HG03060 (cell line): Measurements from ENCODE around the gene RRAD.

Experiments used
- ATAC-seq: cut with Tn5 transposase; IDR thresholded peaks from one replicate; pipeline ENCODE4 v1.9.1; 2021; ENCODE audit warnings: low read depth, moderate number of reproducible peaks; ENCODE audit not compliant: unreplicated experiment

Gene RRAD

GRCh38 chr16:66919569-66920298 is 5.6 kb downstream of the RRAD start:
- no peak for ATAC-seq

GRCh38 chr16:66918803-66919568 is 6.3 kb downstream of the RRAD start, which contains the start of gene CDH16:
Gene CDH16 (minus strand): TSS chr16:66918885. CDS start chr16:66918065, 820 bp downstream.
- no peak for ATAC-seq

DNA sequence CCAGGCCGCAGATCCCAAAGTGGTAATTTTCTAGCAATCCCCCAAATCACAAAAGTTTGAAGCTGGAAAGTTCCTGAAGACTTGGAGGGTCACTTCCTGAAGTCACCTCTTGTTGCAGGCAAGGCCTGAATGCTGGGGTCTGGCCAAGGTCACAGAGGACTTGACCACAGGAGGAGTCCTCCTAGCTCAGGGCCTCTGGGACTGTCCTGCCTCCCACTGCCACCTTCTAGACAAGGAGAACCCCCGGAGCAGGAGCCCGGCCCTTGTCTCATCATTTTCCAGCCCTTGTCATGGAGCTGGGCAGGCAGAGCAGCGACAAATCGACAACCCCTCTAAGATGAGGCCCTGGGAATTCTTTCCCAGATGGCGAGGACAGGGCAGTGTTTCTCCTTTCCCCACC is 7.0 kb downstream of the RRAD start:
- ATAC-seq = no peak

DNA sequence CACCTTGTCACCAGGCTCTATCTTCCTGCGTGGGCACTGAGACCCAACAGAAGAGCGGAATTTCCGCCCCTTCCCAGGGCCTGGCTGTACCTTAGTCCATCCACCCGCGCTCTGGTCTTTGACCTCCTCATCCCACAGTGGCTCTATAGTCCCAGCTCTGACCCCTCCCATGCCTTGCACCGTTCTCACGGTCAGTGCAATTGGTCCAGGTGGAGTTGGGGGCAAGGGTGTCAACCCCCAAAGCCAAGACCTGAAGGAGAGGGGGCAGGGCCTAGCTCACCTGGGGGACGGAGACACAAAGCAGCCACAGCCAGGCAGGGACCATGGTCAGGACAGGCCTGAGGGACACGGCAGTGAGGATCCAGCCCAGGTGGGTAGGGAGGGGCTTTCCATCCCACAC is 7.6 kb downstream of the RRAD start:
- no peak for ATAC-seq

DNA sequence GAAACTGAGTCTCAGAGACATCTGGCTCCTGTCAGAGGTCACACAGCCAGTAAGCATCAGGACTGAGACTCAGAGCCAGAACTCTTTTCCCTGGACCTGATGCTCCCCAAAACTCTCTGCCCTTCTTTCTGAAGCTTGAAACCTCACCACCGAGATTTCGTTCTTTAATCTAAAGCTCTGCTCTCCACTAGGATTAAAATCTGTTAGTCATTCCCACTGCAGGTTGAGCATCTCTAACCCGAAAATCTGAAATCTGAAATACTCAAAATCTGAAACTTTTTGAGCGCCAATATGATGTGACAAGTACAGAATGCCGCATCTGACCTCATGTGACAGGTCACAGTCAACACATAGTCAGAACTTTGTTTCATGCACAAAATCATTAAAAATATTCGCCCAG is 8.8 kb downstream of the RRAD start:
- ATAC-seq = no peak

DNA sequence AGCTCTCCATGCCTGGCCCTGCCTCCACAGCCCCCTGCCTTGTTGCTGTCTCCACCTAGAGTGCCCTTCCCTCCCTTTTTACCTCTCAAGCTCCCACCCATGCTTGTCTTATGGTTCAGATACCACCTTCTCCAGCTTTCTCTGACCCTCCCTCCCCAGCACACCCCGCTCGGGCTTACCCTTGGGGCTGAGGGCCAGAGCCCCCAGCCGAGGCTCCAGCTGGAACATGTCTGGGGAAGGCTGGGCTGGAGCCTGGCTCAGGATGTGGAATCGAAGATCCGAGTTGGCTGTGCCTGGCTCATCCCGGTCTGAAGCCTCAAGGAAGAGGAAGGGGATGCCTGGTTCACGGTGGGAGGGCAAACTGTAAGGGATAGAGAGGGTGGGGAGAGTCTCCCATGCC is 10.3 kb downstream of the RRAD start:
- no peak for ATAC-seq

DNA sequence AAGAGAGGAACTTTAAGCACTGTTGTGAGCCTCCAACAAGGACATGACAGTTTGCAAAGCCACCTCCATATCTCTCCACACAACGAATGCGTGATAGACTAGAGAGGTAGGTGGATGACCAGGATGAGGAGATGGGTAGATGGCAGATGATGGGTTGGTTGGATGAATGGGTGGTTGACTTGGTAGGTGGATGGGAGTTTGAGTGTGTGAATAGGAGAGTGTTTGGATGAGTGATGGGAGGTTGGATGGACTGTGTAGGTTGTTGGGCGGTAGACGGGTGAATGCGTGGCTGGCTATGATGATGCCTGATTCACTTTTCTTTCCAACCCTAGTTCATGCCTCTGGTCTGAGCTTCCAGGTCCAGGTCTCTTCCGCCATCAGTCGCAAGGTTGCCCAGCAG is 10.8 kb downstream of the RRAD start:
- no peak for ATAC-seq

GRCh38 chr16:66913711-66914110 is 11.6 kb downstream of the RRAD start:
- no peak for ATAC-seq

- no peak for ATAC-seq
Measured at GRCh38 chr16:66913081-66913480, 12.3 kb downstream of the RRAD start.

- no peak for ATAC-seq
Measured at GRCh38 chr16:66911801-66912200, 13.5 kb downstream of the RRAD start.

DNA sequence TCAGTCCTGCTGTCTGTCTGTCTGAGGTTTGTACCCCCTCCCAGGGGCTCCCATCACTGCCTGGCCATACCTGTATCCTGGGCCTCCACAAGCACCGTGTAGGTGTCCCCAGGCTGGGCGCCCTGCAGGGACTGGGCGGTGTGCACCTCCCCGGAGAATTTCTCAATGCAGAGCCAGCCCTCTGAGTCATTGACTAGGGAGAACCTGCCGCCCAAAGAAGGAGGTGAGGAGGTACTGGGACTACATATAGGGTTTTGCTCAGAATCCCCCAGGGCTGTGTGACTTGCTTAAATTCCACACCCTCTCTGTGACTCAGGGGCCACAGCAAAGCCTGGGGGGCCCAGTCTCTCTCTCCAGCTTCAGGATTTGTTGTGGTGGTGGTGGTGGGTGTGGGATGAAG is 14.2 kb downstream of the RRAD start:
- no peak for ATAC-seq

GRCh38 chr16:66910175-66910940 is 15.0 kb downstream of the RRAD start:
- no peak for ATAC-seq

DNA sequence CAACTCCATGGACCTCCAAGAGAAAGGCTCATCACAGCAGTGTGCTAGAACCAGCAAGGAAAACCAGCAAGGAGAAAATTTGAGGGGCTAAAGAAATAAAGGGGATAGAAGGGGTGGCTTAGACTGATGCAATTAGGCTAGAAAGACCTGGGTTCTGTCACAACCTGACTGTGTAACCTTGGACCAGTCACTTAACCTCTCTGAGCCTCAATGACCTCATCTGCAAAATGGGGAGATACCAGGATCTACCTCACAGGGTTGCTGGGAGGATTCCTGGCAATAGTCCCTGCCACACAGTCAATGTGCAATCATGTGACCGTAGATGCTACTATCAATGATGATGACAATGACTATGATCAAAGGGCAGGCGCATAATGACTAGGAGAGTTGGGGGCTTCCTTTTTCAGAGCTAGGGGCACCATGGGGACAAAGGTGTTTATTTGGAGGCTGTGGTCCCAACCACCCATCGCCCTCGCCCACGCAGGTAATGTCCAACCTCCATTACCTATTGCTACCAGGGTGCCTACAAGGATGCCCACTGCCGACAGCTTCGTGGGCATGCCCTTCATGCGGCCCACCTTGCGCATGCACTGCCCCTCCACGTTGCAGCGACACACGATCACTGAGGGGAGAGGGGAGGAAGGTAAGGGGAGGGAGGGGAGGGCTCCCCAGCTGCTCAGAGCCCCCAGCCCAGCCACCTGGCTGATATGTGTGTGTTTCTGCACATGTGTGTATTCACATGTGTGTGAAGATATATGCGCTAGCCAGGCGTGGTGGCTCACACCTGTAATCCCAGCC is 16.4 kb downstream of the RRAD start:
- ATAC-seq = no peak

GRCh38 chr16:66908116-66908515 is 17.2 kb downstream of the RRAD start:
- no peak for ATAC-seq

- no peak for ATAC-seq
Measured at GRCh38 chr16:66906916-66907836, 18.2 kb downstream of the RRAD start.

DNA sequence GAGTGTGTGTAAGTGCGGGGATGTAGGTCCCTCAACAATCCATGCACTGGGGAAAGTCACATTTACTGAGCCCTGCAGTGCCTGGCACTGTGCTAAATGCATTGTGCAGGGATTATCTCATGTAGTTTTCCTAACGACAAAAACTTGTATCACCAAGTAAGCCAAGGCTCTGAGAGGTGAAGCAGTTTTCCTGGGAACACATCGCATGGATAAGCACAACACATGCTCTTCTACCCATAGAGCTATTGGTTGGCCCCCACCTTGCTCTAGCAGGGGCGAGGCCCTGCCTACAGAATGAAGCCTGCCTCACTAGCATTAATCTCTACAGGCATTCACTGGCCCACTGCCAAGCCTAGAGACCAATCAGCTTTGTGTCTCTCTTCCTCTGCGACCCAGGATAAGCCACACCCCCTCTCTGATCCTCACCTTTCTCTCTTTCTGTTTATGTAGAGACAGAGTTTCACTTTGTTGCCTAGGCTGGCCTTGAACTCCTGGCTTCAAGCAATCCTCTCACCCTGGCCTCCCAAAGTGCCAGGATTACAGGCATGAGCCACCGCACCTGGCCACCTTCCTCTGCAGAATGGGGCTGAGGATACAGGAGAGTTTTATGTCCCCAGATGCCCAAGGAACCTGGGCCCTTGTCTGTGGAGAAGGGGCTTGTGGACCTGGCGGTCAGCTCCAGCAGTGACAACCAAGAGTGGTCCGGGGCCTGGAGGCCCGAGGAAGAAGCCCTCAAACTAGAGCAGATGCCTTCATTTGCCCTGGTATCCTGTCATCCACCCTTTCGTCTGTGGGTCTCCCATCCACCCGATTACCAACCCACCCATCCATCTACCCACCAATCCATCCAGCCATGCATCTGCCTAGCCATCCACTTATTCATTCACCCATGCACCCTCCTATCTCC is 19.4 kb downstream of the RRAD start:
- ATAC-seq = no peak

- no peak for ATAC-seq
Measured at GRCh38 chr16:66904846-66905632, 20.3 kb downstream of the RRAD start.

DNA sequence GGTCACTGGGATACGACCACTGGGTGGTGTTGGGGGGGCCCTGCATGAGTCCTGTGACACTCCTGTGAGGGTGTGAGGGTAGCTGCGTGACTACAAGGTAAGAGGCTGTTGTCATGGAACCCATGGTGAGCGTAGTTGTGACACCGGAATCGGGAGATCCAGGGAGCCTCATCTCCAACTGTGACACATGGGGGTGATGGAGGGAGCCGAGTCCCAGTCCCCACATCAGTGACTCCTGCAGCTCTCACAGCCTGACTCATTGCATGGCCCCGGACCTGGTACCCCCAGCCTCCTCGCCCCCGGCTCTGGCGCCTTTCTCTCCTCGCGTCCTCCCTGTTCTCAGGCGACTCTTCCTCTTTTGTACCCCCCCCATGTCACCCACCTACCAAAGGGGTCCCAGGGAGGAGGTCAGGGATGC is 20.9 kb downstream of the RRAD start:
- ATAC-seq = no peak
